Thoracic aorta (tissue), 2 donors: Measurements from ENCODE around the gene BTBD16. TPM values are rescaled to one million over a fixed set of nuclear protein-coding genes. Genes with fewer than 3 reads are reported as not detected.

Experiments used
- ATAC-seq: fragments of 150-250 bp; one replicate; pipeline ENCODE4 v1.8.0; 2017; ENCODE audit warnings: low read depth; ENCODE audit not compliant: insufficient number of reproducible peaks, low FRiP score
- DNase-seq: peaks from one replicate; pipeline ENCODE4 v3.0.0-alpha.2; 2020; ENCODE audit warnings: low spot score
- H3K27ac ChIP-seq, 2 donors: fragments of 200-600 bp; sonication (generic); 1 replicate in 1 of 2; 2 replicates in 1 of 2; pipeline ENCODE4 v1.5.1; 2016; ENCODE audit warnings: mild to moderate bottlenecking in 2 of 2, moderate library complexity in 2 of 2
- H3K27me3 ChIP-seq: fragments of 200-600 bp; sonication (generic); replicated peaks from 2 replicates; pipeline ENCODE4 v1.6.0; 2016; ENCODE audit warnings: mild to moderate bottlenecking; ENCODE audit not compliant: insufficient read depth
- H3K36me3 ChIP-seq: fragments of 200-600 bp; sonication (generic); one replicate; pipeline ENCODE4 v1.5.1; 2016
- H3K4me1 ChIP-seq, 2 donors: fragments of 200-600 bp; sonication (generic); 1 replicate in 1 of 2; 2 replicates in 1 of 2; pipeline versions ENCODE4 v1.5.1 to v1.6.0; 2016; ENCODE audit warnings: low read depth in 2 of 2, mild to moderate bottlenecking in 1 of 2; ENCODE audit not compliant: control insufficient read depth in 1 of 2
- H3K4me3 ChIP-seq: fragments of 200-600 bp; sonication (generic); 2 replicates; pipeline ENCODE4 v1.5.1; 2016; ENCODE audit warnings: mild to moderate bottlenecking
- H3K9me3 ChIP-seq: fragments of 200-600 bp; sonication (generic); 2 replicates; pipeline ENCODE4 v1.5.1; 2016
- total RNA-seq, 2 donors: library from RNA; depleted of rRNA; stranded (reverse); fragments of >200 nt; gene quantifications; one replicate each; pipeline versions ENCODE4 v1.1.0 to v1.2.3, GENCODE V29; 2016
- TF ChIP-seq, protein P1 (sequence below): fragments of 200-600 bp; sonication (generic); IDR thresholded peaks from one replicate; pipeline ENCODE4 v1.5.1; 2019; ENCODE audit warnings: antibody characterized with exemption

Gene BTBD16
- total RNA-seq, 2 donors from 2014 or later = not detected

DNA sequence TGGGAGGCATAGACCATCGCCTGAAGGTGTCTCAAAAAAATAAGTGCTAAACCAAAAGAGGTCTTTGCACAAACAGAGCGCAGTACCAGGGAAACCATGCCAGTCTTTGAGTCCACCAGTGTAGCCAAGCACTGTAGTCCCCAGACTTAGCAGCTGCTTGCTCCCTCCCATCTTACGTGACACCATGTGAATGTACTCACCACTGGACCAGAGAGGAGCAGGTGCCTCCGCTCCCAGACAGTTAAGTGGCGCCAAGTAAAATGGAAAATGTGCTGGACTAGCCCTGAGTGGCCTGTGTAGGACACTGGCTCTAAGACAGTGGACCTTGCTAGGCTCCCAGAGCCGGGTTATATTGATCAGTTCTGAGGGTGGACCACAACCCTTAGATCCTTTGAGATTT is 55.7 kb downstream of the BTBD16 start:
- Histone ChIP-seq H3K27ac (no peak overlapping the region), H3K4me1 (no peaks in the 10 kb centered on the region), H3K4me3 (no peak overlapping the region), H3K36me3 (no peaks in the 10 kb centered on the region), H3K9me3 (no peaks in the 10 kb centered on the region), H3K27me3 (no peaks in the 10 kb centered on the region)
- TF ChIP-seq, protein P1, sequence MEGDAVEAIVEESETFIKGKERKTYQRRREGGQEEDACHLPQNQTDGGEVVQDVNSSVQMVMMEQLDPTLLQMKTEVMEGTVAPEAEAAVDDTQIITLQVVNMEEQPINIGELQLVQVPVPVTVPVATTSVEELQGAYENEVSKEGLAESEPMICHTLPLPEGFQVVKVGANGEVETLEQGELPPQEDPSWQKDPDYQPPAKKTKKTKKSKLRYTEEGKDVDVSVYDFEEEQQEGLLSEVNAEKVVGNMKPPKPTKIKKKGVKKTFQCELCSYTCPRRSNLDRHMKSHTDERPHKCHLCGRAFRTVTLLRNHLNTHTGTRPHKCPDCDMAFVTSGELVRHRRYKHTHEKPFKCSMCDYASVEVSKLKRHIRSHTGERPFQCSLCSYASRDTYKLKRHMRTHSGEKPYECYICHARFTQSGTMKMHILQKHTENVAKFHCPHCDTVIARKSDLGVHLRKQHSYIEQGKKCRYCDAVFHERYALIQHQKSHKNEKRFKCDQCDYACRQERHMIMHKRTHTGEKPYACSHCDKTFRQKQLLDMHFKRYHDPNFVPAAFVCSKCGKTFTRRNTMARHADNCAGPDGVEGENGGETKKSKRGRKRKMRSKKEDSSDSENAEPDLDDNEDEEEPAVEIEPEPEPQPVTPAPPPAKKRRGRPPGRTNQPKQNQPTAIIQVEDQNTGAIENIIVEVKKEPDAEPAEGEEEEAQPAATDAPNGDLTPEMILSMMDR = no peak
- ATAC-seq = no peak
- no peak for DNase-seq

DNA sequence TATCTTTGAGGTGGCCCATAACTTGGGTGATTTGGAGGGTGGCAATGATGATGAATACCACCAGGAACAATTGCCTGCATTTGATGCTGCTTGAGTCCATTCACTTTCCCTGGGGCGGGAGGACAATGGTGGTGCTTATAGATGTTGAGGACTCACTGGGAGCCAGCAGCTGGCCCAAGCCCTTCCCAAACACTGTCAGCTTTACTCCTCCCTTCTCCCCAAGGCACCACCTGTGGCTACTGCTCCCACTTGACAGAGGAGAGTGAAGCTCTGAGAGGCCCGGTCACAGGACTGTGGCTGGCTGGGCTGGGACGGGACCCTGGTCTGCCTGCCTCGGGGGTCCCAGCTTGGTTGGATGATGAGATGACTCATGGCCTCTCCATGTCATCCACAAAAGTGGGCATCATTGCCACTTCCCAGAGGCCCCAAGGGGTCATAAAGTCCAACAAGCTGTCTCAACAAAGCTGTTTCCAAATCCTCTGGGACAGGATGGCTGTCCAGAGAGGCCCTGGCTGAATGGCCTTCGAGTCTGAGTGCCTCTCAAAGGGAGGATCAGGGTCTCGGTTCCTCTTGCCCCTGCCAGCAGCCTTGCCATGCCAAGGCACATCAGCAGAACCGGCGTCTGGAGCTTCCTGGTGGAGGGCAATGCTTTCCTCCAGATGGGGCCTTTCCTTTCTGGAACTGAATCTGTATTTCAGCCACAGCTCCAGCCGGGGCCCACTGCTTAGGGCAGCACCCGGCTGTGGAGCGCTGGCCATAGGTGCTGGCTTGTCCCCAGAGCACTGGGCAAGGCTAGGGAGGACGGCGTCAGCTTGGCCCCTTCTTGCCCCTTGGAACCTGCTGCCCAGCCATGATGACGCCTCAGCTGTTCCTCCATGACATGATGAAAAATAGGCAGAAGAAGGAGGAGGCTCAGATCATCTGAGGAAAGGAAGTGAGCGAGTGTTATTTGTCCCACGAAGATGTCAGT is 56.4 kb downstream of the BTBD16 start:
- TF ChIP-seq, protein P1 = no peak
- no peak overlapping the region for H3K4me3 ChIP-seq
- no peak for DNase-seq
- H3K4me1 ChIP-seq = no peaks in the 10 kb centered on the region
- H3K27me3 ChIP-seq = no peaks in the 10 kb centered on the region
- no peaks in the 10 kb centered on the region for H3K9me3 ChIP-seq
- ATAC-seq = no peak
- H3K36me3 ChIP-seq = no peaks in the 10 kb centered on the region
- H3K27ac ChIP-seq = no peak overlapping the region

DNA sequence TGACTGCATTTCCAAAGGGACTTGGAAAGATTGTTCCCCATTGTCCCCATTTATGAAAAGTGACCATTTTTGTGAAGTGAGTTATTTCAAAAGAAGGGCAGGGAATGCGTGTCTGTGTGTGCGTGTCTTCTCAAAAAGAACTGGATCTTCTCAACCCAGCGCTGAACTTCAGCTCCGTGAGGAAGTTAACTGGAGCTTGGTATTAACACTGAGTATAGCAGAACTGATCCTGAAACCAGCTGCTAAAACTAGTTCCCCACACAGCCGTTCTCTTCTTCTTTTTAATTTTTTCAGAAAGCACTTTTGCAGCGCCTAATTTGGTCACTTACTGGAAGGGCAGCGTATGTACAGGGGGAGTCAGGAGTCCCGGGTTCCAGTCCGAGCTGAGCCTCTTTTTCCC is 57.6 kb downstream of the BTBD16 start:
- H3K36me3 ChIP-seq = no peaks in the 10 kb centered on the region
- ATAC-seq (no peak), DNase-seq (no peak)
- H3K27me3 ChIP-seq = no peaks in the 10 kb centered on the region
- no peaks in the 10 kb centered on the region for H3K4me1 ChIP-seq
- no peak overlapping the region for H3K4me3 ChIP-seq
- H3K9me3 ChIP-seq = no peaks in the 10 kb centered on the region
- TF ChIP-seq, protein P1 = no peak
- H3K27ac ChIP-seq = no peak overlapping the region

DNA sequence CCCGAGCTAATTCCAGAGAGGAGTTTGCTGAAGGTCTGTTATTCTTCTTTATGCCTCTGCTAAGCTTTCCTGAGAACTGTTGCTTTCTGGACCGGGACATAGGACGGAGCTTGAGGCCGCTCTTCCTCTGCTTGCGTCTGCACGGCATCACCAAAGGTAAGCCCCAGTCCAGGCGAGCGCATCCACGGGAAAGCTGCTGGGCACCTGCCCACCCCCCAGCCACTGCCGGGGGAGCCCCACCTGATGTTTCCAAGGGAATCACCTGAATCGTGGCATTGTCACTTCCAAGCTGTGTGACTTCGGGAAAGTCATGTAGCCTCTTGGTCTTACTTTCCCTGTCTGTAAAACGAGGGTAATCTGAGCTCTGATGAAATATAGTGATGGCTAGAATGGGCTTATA is 58.3 kb downstream of the BTBD16 start:
- DNase-seq (no peak), ATAC-seq (no peak)
- Histone ChIP-seq H3K4me1 (no peaks in the 10 kb centered on the region), H3K27me3 (no peaks in the 10 kb centered on the region), H3K27ac (no peak overlapping the region), H3K4me3 (no peak overlapping the region), H3K36me3 (no peaks in the 10 kb centered on the region), H3K9me3 (no peaks in the 10 kb centered on the region)
- TF ChIP-seq, protein P1 = no peak

DNA sequence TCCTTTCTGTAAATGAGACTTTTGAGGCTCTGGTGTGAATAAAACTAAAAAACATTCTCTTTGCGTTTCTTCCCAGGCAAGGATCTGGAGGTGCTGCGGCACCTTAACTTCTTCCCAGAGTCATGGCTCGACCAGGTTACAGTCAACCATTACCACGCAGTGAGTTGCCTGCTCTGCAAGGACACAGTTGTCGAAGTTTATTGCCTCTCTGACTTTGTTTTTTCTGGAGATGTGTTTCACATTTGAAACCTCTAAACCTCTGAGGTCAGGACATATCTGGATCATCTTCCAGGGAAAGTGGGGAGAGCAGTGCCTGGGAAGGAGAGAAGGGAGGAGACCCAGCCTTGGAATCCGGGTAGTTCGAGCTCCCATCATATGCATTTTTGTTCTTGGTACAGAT is 60.0 kb downstream of the BTBD16 start:
- ATAC-seq (no peak), DNase-seq (no peak)
- no peaks in the 10 kb centered on the region for H3K9me3 ChIP-seq
- no peak overlapping the region for H3K27ac ChIP-seq
- TF ChIP-seq, protein P1 = no peak
- no peak overlapping the region for H3K4me3 ChIP-seq
- no peaks in the 10 kb centered on the region for H3K36me3 ChIP-seq
- no peaks in the 10 kb centered on the region for H3K4me1 ChIP-seq
- no peaks in the 10 kb centered on the region for H3K27me3 ChIP-seq
